NCI-H128 (cell line): ENCODE data around the gene PNPLA1.
"Not testable (repeated sequence)": the region's sequence is repeated elsewhere in the genome, so short reads cannot be mapped to it uniquely, and the experiment has no call there.

Source experiments
- DNase-seq: peaks from one replicate; lab custom pipeline; 2025; ENCODE audit not compliant: unreplicated experiment; lab: John Stamatoyannopoulos, UW

Gene PNPLA1

GRCh38 chr6:36334832-36335459, 65.1 kb downstream of the PNPLA1 start:
- DNase-seq: no peak

GRCh38 chr6:36335465-36336207, 65.8 kb downstream of the PNPLA1 start:
- DNase-seq: no peak

GRCh38 chr6:36336208-36336710, 66.4 kb downstream of the PNPLA1 start:
- no peak for DNase-seq

GRCh38 chr6:36336779-36337241, 67.0 kb downstream of the PNPLA1 start, which contains the start of gene BNIP5:
Gene BNIP5, minus strand, starts transcription at chr6:36336888. Its CDS starts 6,198 bp downstream, at chr6:36330690.
- DNase-seq: no peak

- no peak for DNase-seq
Measured at GRCh38 chr6:36337814-36338213, 68.0 kb downstream of the PNPLA1 start.

GRCh38 chr6:36338223-36338622, 68.4 kb downstream of the PNPLA1 start:
- not testable (repeated sequence) for DNase-seq

GRCh38 chr6:36339146-36339545, 69.3 kb downstream of the PNPLA1 start:
- DNase-seq: no peak

GRCh38 chr6:36340306-36340617, 70.4 kb downstream of the PNPLA1 start:
- no peak for DNase-seq

- no peak for DNase-seq
Measured at GRCh38 chr6:36340618-36341454, 71.0 kb downstream of the PNPLA1 start.

- DNase-seq: no peak
Measured at GRCh38 chr6:36343109-36343680, 73.3 kb downstream of the PNPLA1 start.

GRCh38 chr6:36345681-36346466, 76.0 kb downstream of the PNPLA1 start:
- no peak for DNase-seq

- no peak for DNase-seq
Measured at GRCh38 chr6:36346486-36347273, 76.8 kb downstream of the PNPLA1 start.

- DNase-seq: no peak
Measured at GRCh38 chr6:36347621-36348020, 77.8 kb downstream of the PNPLA1 start.

- DNase-seq: peak; percentile 58
Measured at GRCh38 chr6:36349240-36349639, 79.4 kb downstream of the PNPLA1 start.

GRCh38 chr6:36350082-36350481, 80.2 kb downstream of the PNPLA1 start:
- DNase-seq: no peak

GRCh38 chr6:36350681-36351571, 81.1 kb downstream of the PNPLA1 start:
- DNase-seq: no peak

- DNase-seq: no peak
Measured at GRCh38 chr6:36352477-36353157, 82.8 kb downstream of the PNPLA1 start.

- no peak for DNase-seq
Measured at GRCh38 chr6:36353411-36353915, 83.6 kb downstream of the PNPLA1 start.
